HepG2 (cell line): Measurements from ENCODE around the gene RPS19. TPM values are rescaled to one million over a fixed set of nuclear protein-coding genes. Genes with fewer than 3 reads are reported as not detected.
A peak's percentile ranks its signal among the peaks of the same experiment; 100 is the strongest.

Experiments used
- ATF3 ChIP-seq: sonication (generic); formaldehyde crosslinking; IDR thresholded peaks from 2 replicates; pipeline ENCODE4 v1.4.0; 2020; ENCODE audit warnings: missing genetic modification reagents
- DZIP1 ChIP-seq: sonication (generic); formaldehyde crosslinking; IDR thresholded peaks from 2 replicates; pipeline ENCODE4 v1.5.0; 2020; ENCODE audit warnings: mild to moderate bottlenecking, missing genetic modification reagents
- ERF ChIP-seq: IDR thresholded peaks from 2 replicates; pipeline ENCODE4 v1.6.1; 2018; ENCODE audit warnings: missing biosample characterization, missing genetic modification reagents
- GTF2F1 ChIP-seq: fragments of 150-350 bp; IDR thresholded peaks from 2 replicates; pipeline ENCODE4 v1.6.1; 2014; ENCODE audit warnings: low read length
- GZF1 ChIP-seq: sonication (generic); formaldehyde crosslinking; IDR thresholded peaks from 2 replicates; pipeline ENCODE4 v1.5.1; 2020; ENCODE audit warnings: mild to moderate bottlenecking, missing genetic modification reagents
- PAF1 ChIP-seq: IDR thresholded peaks from 2 replicates; pipeline ENCODE4 v1.6.1; 2016; ENCODE audit warnings: missing genetic modification reagents, missing compliant biosample characterization
- POLR2A ChIP-seq, 2 experiments: IDR thresholded peaks; 2 replicates each; pipeline ENCODE4 v1.6.1; 2011; ENCODE audit warnings: low read depth in 2 of 2, low read length in 2 of 2, mild to moderate bottlenecking in 1 of 2, moderate library complexity in 1 of 2; ENCODE audit not compliant: insufficient read depth in 1 of 2
- PRPF4 ChIP-seq: fragments of 200-400 bp; formaldehyde crosslinking; IDR thresholded peaks from 2 replicates; pipeline ENCODE4 v1.6.1; 2016; ENCODE audit warnings: low read length, low read depth; ENCODE audit not compliant: poor library complexity, severe bottlenecking
- SKI ChIP-seq: fragments of 450-650 bp; IDR thresholded peaks from one replicate; pipeline ENCODE4 v1.6.1; 2018; ENCODE audit warnings: mild to moderate bottlenecking; ENCODE audit not compliant: partially characterized antibody
- SMC3 ChIP-seq: IDR thresholded peaks from 2 replicates; pipeline ENCODE4 v1.6.1; 2011; ENCODE audit warnings: low read length, improper control_type of control experiment
- STAT5B ChIP-seq: sonication (generic); formaldehyde crosslinking; IDR thresholded peaks from 2 replicates; pipeline ENCODE4 v1.4.0; 2020; ENCODE audit warnings: missing genetic modification reagents
- STAT6 ChIP-seq: sonication (generic); formaldehyde crosslinking; IDR thresholded peaks from 2 replicates; pipeline ENCODE4 v1.4.0; 2020; ENCODE audit warnings: missing genetic modification reagents, mild to moderate bottlenecking, borderline replicate concordance
- TIGD3 ChIP-seq: sonication (generic); formaldehyde crosslinking; IDR thresholded peaks from 2 replicates; pipeline ENCODE4 v1.5.1; 2020; ENCODE audit warnings: mild to moderate bottlenecking, missing genetic modification reagents, borderline replicate concordance
- ZBTB33 ChIP-seq: sonication (generic); formaldehyde crosslinking; IDR thresholded peaks from 2 replicates; pipeline ENCODE4 v1.4.0; 2020; ENCODE audit warnings: missing genetic modification reagents
- ZNF292 ChIP-seq: sonication (generic); formaldehyde crosslinking; IDR thresholded peaks from 2 replicates; pipeline ENCODE4 v1.8.1; 2022; ENCODE audit warnings: mild to moderate bottlenecking, low read depth, missing genetic modification reagents, borderline replicate concordance
- ZNF33A ChIP-seq: sonication (generic); formaldehyde crosslinking; IDR thresholded peaks from 2 replicates; pipeline ENCODE4 v1.5.1; 2020; ENCODE audit warnings: missing genetic modification reagents, mild to moderate bottlenecking, moderate library complexity, borderline replicate concordance
- ZNF543 ChIP-seq: sonication (generic); formaldehyde crosslinking; IDR thresholded peaks from 2 replicates; pipeline ENCODE4 v1.4.0; 2020; ENCODE audit warnings: mild to moderate bottlenecking, missing genetic modification reagents
- ZNF746 ChIP-seq: sonication (generic); formaldehyde crosslinking; IDR thresholded peaks from 2 replicates; pipeline ENCODE4 v1.8.0; 2022; ENCODE audit warnings: mild to moderate bottlenecking, missing genetic modification reagents
- ZNF747 ChIP-seq: sonication (generic); formaldehyde crosslinking; IDR thresholded peaks from 2 replicates; pipeline ENCODE4 v1.8.1; 2023; ENCODE audit warnings: missing genetic modification reagents, mild to moderate bottlenecking, borderline replicate concordance
- polyA plus RNA-seq, 8 experiments: library from polyadenylated mRNA; depleted of rRNA in 3 of 8; stranded (reverse) in 7 of 8; unstranded in 1 of 8; fragments of >200 nt; fragmentation: Illumina TruSeq in 4 of 8; extraction: Trizol in 4 of 8; gene quantifications; 2 replicates each; pipeline versions ENCODE4 v1.2.1 to v1.2.3, GENCODE V29; 2011 to 2016; ENCODE audit warnings: low read depth in 4 of 8, missing spikeins in 1 of 8, mixed read lengths in 1 of 8; ENCODE audit not compliant: insufficient read depth in 1 of 8
- total RNA-seq, 5 experiments: library from RNA; depleted of rRNA; stranded (reverse); fragments of >200 nt; fragmentation: Illumina TruSeq; extraction: Trizol; gene quantifications; 2 replicates each; pipeline ENCODE4 v1.2.3, GENCODE V29; 2016; ENCODE audit warnings: low read depth in 1 of 5

Gene RPS19
- total and polyA plus RNA-seq, 2 of the 13 experiments (the other 11 are each of a cell fraction or from before 2014, with no cell fraction given) = 1,983 to 4,758 TPM

- TF ChIP-seq DZIP1 (CRISPR knock-in tag) = peak; percentile 90
- TF ChIP-seq SMC3 = no peak
- TF ChIP-seq PAF1 (CRISPR knock-in tag) = no peak
- TF ChIP-seq ERF (CRISPR knock-in tag) = peak; percentile 47; the same call in 1 of the 2 replicates
- no peak for TF ChIP-seq ZNF292 (CRISPR knock-in tag)
- no peak for TF ChIP-seq GZF1 (CRISPR knock-in tag)
- TF ChIP-seq POLR2A (IDR thresholded peaks at IDR 0.05; ENCODE audit: insufficient read depth in 1 of 2, low read depth in 2 of 2, low read length in 2 of 2) = peak; percentile 80 to 92
- no peak for TF ChIP-seq ATF3 (CRISPR knock-in tag)
- TF ChIP-seq TIGD3 (CRISPR knock-in tag) = no peak
- no peak for TF ChIP-seq SKI
- TF ChIP-seq ZNF33A (CRISPR knock-in tag) = no peak
- no peak; the same call in 1 of the 2 replicates for TF ChIP-seq STAT6 (CRISPR knock-in tag)
- peak; percentile 82 for TF ChIP-seq ZNF746 (CRISPR knock-in tag)
- TF ChIP-seq STAT5B (CRISPR knock-in tag) = 0 out of 2 replicates have a peak, but pooled peaks have one; percentile 35
- peak; percentile 86 for TF ChIP-seq ZNF747 (CRISPR knock-in tag)
- TF ChIP-seq PRPF4 = no peak
- TF ChIP-seq ZBTB33 (CRISPR knock-in tag) = 0 out of 2 replicates have a peak, but pooled peaks have one; percentile 48
- peak; percentile 77 for TF ChIP-seq GTF2F1
- no peak for TF ChIP-seq ZNF543 (CRISPR knock-in tag)
Measured at GRCh38 chr19:41859618-41860418, at the start of gene RPS19 (continued).
